Activated CD4-positive, alpha-beta T cell treated with anti-CD3 and anti-CD28 coated beads for 1 hour (primary cell): ENCODE data around the gene ZNF683.
A peak's percentile ranks its signal among the peaks of the same experiment; 100 is the strongest.

Source experiments
- DNase-seq: peaks from one replicate; pipeline ENCODE4 v3.0.0-alpha.2; 2020

ZNF683 gene

DNA sequence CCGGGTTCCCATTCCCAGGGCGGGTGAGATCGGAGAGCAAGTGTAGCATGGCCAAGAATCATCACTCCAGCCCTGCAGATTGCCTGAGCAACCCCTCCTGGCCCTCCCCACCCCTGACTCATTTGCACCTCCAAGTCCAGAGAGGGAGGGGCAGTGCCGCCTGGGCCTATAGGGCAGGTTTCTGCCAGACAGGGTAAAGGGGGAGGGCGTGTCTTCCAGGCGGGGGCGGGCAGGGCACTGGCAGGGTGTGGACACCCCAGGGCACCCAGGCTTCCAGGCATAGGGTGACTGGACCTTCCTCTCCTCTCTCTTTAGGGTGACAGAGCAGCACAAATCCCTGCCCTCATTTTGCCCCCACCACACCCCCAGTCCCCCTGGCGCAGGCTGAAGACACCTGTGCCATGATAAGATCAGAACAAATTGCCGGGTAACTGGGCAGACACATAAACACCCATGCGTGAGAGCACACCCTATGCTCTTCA lies 15.4 kb downstream of the ZNF683 start:
- no peak for DNase-seq

GRCh38 chr1:26356106-26356505 lies 16.4 kb downstream of the ZNF683 start:
- no peak for DNase-seq

DNA sequence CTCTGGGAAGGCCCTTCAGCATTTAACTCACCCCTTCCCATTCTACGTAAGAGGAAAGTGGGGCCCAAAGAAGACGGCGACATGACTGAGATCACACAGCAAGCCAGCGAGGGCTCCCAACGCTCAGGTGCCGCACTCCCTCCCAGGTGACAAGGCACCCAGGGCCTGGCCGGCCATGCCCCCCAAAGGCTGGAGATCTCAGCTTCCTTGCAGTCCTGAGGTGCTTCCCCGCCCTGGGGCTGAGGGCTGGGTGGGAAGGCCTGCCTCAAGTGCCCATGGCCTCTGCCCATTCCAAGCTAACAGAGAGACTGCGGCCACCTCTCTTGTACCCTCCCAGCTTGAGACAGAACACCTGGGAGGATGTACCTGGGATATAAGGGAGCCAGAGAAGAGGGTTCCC lies 17.6 kb downstream of the ZNF683 start:
- no peak for DNase-seq

- DNase-seq = no peak
These were observed 18.4 kb downstream of the ZNF683 start, which contains the start of gene CRYBG2 for GRCh38 chr1:26353976-26354820. CRYBG2 (minus strand) TSS chr1:26354130; CDS start chr1:26346657, 7,473 bp downstream.

GRCh38 chr1:26353210-26353859 lies 19.2 kb downstream of the ZNF683 start:
- no peak for DNase-seq

GRCh38 chr1:26352338-26352679 lies 20.2 kb downstream of the ZNF683 start:
- no peak for DNase-seq

GRCh38 chr1:26351590-26352337 lies 20.8 kb downstream of the ZNF683 start:
- DNase-seq = no peak

DNA sequence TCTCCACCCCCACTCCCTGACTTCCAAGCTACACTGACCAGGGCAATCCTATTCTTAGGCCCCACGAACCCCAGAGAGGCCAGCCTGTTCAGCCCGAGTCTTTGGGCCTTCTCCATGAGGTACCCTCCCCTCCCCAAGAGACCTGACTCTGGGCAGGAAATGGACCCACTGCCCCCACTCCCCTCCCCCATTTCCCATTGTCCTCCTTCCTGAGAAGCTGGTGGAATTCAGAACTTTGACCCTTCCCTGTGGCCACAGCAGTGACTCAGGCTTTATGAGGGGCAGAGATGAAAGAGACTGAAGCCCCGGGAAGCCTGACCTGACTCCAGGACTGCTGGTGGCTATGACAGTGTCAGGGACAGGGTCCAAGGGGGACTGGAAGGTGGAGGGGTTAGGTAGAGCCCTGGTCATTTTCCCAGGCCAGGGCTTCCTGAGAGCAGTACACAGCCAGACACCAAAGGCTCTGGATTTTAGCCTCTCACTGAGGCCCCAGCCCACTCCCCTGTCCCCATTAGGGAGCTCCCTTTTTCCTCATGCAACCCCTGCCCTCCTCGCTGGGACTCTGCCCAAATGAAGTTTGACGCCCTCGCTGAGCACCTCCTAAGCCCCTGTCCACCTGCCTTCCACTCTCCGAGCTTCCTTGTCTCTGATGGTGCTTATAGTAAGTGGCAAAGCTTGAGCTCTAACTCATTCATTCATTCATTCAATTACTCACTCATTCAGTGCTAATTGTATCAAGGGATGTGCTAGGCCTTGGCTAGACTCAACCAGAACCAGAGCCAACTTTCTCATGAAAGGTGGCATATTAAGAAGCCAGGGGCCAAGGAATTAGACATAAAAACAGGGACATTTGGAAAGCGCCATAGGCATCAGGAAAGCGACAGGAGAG lies 21.6 kb downstream of the ZNF683 start:
- DNase-seq = no peak

- DNase-seq = no peak
These were observed 22.2 kb downstream of the ZNF683 start for GRCh38 chr1:26350343-26350700.

DNA sequence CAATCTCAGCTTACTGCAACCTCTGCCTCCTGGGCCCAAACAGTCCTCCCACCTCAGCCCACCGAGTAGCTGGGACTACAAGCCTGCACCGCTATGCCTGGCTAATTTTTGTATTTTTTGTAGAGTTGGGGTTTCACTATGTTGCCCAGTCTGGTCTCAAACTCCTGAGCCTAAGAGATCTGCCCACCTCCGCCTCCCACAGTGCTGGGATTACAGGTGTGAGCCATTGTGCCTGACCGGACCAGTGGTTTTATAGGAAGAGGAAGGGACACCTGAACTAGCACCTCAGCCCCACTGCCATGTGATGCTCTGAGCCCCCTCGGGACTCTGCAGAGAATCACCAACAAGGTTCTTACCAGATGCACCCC lies 22.7 kb downstream of the ZNF683 start:
- no peak for DNase-seq

- no peak for DNase-seq
These were observed 23.2 kb downstream of the ZNF683 start for GRCh38 chr1:26349188-26349876.

GRCh38 chr1:26346274-26347033 lies 26.1 kb downstream of the ZNF683 start:
- no peak for DNase-seq

GRCh38 chr1:26345718-26346117 lies 26.8 kb downstream of the ZNF683 start:
- no peak for DNase-seq

DNA sequence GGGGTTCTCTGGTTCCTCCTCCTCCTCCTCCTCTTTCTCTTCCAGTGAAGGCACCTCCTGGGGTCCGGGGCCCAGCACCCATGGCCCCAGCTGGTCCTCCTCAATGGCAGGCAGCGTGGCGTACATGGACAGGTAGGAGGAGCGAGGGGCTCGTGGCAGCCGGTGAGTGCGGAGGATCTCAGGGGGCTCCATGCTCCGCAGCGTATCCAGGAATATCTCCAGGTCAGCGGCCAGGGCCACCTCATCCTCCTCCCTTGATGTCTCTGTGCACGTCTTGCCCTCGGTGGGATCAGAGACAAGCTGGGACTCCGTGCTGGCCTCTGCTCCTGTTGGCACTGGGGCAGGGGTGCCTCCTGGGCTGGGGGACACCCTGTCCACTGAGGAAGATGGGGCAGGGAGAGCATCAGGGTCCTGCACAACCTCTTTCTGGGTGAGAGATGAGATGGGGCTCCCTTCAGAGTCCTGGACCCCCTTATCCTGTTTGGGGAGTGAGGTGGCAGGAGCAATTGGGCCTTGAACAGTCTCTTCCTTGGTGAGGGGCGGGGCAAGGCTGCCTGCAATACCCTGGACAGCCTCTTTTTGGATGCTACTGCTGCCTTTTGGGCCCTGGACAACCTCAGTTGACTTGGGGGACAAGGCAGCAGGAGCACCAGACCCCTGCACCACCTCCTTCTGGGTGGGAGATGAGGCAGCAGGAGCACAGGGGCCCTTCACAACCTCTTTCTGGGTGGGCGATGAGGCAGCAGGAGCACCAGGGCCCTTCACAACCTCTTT lies 28.2 kb downstream of the ZNF683 start:
- no peak for DNase-seq

GRCh38 chr1:26340047-26340481 lies 32.5 kb downstream of the ZNF683 start:
- no peak for DNase-seq

DNA sequence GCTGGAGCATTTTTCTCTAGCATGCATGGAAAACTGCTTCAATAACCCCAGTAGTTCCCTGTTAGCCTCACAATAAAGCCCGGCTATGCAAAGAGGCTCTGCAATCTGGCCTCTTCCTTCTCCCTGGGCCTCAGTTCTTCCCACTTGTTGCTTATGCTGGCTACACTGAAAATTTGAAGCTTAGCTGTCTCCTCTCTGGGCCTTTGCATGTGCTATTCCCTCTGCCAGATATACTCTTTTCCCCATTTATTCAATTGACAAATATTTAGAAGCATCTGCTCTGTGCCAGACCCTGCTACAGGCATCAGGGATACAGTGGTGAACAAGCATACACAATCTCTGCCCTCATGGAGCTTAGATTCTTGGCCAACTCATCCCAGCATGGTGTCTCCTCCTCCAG lies 33.9 kb downstream of the ZNF683 start:
- no peak for DNase-seq

GRCh38 chr1:26337625-26338024 lies 34.9 kb downstream of the ZNF683 start:
- no peak for DNase-seq

GRCh38 chr1:26337206-26337535 lies 35.4 kb downstream of the ZNF683 start:
- DNase-seq = no peak

DNA sequence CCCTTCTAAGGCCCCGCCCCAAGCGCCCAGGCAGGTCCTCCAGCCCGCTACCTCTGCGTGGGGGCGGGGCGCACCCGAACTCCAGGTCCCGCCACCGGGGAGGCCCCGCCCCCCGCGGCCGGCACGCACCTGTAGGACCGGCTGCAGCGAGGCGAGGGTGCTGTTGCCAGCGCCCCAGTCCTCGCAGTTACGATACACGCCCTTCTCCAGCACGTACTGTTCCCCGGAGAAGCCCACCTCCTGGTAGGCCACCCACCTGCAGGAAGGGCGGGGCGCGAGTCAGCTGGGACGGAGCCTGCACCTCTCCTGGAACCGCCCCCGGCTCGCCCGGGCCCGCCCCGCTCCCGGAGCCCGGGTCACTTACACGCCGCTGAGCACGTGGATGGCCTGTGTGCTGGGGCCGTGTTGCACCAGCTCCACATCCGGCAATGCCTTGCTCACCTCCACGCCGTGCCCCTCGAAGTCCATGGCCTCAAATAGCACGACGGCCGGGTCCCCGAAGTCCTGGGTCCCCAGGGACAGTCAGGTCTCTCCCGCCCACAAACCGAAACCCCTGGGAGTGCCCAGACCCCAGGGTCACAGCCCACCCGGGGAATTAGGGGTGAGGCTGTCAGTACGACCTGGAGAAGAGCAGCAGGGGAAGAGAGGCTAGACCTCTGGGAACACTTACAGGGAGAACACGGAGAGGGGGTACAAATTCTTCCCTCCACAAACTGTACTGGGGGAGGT lies 35.9 kb downstream of the ZNF683 start:
- peak; percentile 75 for DNase-seq
